ENCODE results near the gene SPTLC2. TPM values are rescaled to one million over a fixed set of nuclear protein-coding genes. Genes with fewer than 3 reads are reported as not detected.

SPTLC2 gene
- total and polyA plus RNA-seq, 7 donors = 2.4 to 9.0 (median 5.8) TPM

GRCh38 chr14:77630111-77630510 lies 13.7 kb upstream of the SPTLC2 start:
- Histone ChIP-seq H3K27ac (no peak overlapping the region), H3K27me3 (ENCODE audit: insufficient read depth in 3 of 3, low read length in 2 of 3) (no peaks in the 10 kb centered on the region), H3K4me1 (no peaks in the 10 kb centered on the region), H3K36me3 (ENCODE audit: insufficient read depth in 1 of 2, low read depth in 1 of 2) (no peaks in the 10 kb centered on the region), H3K4me3 (no peak overlapping the region), H3K9me3 (no peaks in the 10 kb centered on the region)
- no peak for ATAC-seq
- no peak for TF ChIP-seq CTCF (IDR thresholded peaks at IDR 0.05)
- no peak for DNase-seq
- intact Hi-C loops (cut with DNase I) = no loop called here
- WGBS, 3 donors = 69 to 88% (median 84%) methylated on average over 2 of the region's 2 CpGs

- Histone ChIP-seq H3K27me3 (ENCODE audit: insufficient read depth in 3 of 3, low read length in 2 of 3) (no peaks in the 10 kb centered on the region), H3K27ac (no peak overlapping the region), H3K4me1 (no peaks in the 10 kb centered on the region), H3K4me3 (no peak overlapping the region), H3K36me3 (ENCODE audit: insufficient read depth in 1 of 2, low read depth in 1 of 2) (no peaks in the 10 kb centered on the region), H3K9me3 (no peaks in the 10 kb centered on the region)
- DNase-seq (no peak), ATAC-seq (no peak)
- intact Hi-C loops (cut with DNase I) = no loop called here
- 50 to 59% (median 54%) methylated on average over 3 of the region's 3 CpGs for WGBS, 3 donors
- TF ChIP-seq CTCF (IDR thresholded peaks at IDR 0.05) = no peak
Measured at GRCh38 chr14:77625360-77625759, 8.9 kb upstream of the SPTLC2 start.

GRCh38 chr14:77623201-77623600 lies 6.8 kb upstream of the SPTLC2 start:
- no peak for TF ChIP-seq CTCF (IDR thresholded peaks at IDR 0.05)
- H3K36me3 ChIP-seq (ENCODE audit: insufficient read depth in 1 of 2, low read depth in 1 of 2) = no peaks in the 10 kb centered on the region
- ATAC-seq (peak in 1 of 4 donors; percentile 27), DNase-seq (no peak)
- H3K27ac ChIP-seq = no peak overlapping the region
- no peaks in the 10 kb centered on the region for H3K4me1 ChIP-seq
- H3K27me3 ChIP-seq (ENCODE audit: insufficient read depth in 3 of 3, low read length in 2 of 3) = no peaks in the 10 kb centered on the region
- no peak overlapping the region for H3K4me3 ChIP-seq
- WGBS, 3 donors = 56 to 65% (median 63%) methylated on average over 1 of the region's 1 CpG
- no peaks in the 10 kb centered on the region for H3K9me3 ChIP-seq
- intact Hi-C loops (cut with DNase I) = no loop called here

GRCh38 chr14:77622366-77622961 lies 6.0 kb upstream of the SPTLC2 start:
- WGBS, 3 donors = 40 to 73% (median 45%) methylated on average over 1 of the region's 1 CpG
- no peak overlapping the region for H3K4me3 ChIP-seq
- DNase-seq = no peak
- no peaks in the 10 kb centered on the region for H3K4me1 ChIP-seq
- intact Hi-C loops (cut with DNase I) = no loop called here
- no peak for ATAC-seq
- TF ChIP-seq CTCF (IDR thresholded peaks at IDR 0.05) = no peak
- no peaks in the 10 kb centered on the region for H3K36me3 ChIP-seq (ENCODE audit: insufficient read depth in 1 of 2, low read depth in 1 of 2)
- no peaks in the 10 kb centered on the region for H3K9me3 ChIP-seq
- H3K27ac ChIP-seq = no peak overlapping the region
- no peaks in the 10 kb centered on the region for H3K27me3 ChIP-seq (ENCODE audit: insufficient read depth in 3 of 3, low read length in 2 of 3)

All from psoas muscle (tissue), 8 donors.